Gastroesophageal sphincter (tissue), 3 donors: ENCODE measurements around the gene DOK5.

Experiments
- EP300 ChIP-seq: sonication (generic); formaldehyde crosslinking; IDR thresholded peaks from one replicate; pipeline ENCODE4 v1.6.1; 2017; ENCODE audit warnings: antibody characterized with exemption, mild to moderate bottlenecking
- POLR2A ChIP-seq, 2 donors: fragments of 450-650 bp; IDR thresholded peaks; one replicate each; pipeline ENCODE4 v1.6.1; 2017; ENCODE audit warnings: antibody characterized with exemption in 2 of 2, mild to moderate bottlenecking in 2 of 2, moderate library complexity in 1 of 2
- POLR2AphosphoS5 ChIP-seq: sonication (generic); formaldehyde crosslinking; IDR thresholded peaks from one replicate; pipeline ENCODE4 v1.6.1; 2017; ENCODE audit warnings: antibody characterized with exemption
- TF ChIP-seq, protein P1 (sequence below), 4 experiments: fragments of 200-600 bp in 2 of 4; fragments of 450-650 bp in 2 of 4; sonication (generic) in 1 of 4; IDR thresholded peaks; one replicate each; pipeline ENCODE4 v1.5.1; 2017 to 2019; ENCODE audit warnings: antibody characterized with exemption in 4 of 4, mild to moderate bottlenecking in 2 of 4, moderate library complexity in 2 of 4

DNA sequence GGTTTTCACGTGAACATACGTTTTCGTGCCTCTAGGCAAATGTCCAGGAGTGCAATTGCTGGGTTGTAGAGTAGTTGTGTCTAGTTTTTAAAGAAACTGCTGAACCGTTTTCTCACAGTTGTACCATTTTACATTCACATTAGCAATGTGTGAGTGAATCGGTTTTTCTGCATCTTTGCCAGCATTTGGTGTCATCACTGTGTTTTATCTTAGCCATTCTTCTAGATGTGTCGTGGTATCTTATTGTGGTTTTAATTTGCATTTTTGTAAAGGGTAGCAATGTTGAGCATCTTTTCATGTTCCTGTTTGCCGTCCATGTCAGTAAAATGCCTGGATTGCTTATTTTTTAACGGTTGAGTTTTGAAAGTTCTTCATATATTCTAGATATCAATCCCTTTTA is 10.2 kb downstream of the DOK5 start:
- TF ChIP-seq, protein P1, sequence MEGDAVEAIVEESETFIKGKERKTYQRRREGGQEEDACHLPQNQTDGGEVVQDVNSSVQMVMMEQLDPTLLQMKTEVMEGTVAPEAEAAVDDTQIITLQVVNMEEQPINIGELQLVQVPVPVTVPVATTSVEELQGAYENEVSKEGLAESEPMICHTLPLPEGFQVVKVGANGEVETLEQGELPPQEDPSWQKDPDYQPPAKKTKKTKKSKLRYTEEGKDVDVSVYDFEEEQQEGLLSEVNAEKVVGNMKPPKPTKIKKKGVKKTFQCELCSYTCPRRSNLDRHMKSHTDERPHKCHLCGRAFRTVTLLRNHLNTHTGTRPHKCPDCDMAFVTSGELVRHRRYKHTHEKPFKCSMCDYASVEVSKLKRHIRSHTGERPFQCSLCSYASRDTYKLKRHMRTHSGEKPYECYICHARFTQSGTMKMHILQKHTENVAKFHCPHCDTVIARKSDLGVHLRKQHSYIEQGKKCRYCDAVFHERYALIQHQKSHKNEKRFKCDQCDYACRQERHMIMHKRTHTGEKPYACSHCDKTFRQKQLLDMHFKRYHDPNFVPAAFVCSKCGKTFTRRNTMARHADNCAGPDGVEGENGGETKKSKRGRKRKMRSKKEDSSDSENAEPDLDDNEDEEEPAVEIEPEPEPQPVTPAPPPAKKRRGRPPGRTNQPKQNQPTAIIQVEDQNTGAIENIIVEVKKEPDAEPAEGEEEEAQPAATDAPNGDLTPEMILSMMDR (IDR thresholded peaks at IDR 0.05) = no peak
- TF ChIP-seq POLR2AphosphoS5 = no peak
- no peak for TF ChIP-seq POLR2A (IDR thresholded peaks at IDR 0.05)
- TF ChIP-seq EP300 = no peak
